ENCODE results near the gene KLRB1. TPM values are rescaled to one million over a fixed set of nuclear protein-coding genes. Genes with fewer than 3 reads are reported as not detected.
"Not testable (repeated sequence)": the region's sequence is repeated elsewhere in the genome, so short reads cannot be mapped to it uniquely, and the experiment has no call there.

Gene KLRB1
- total RNA-seq, 1 donor from 2014 or later: not detected

DNA sequence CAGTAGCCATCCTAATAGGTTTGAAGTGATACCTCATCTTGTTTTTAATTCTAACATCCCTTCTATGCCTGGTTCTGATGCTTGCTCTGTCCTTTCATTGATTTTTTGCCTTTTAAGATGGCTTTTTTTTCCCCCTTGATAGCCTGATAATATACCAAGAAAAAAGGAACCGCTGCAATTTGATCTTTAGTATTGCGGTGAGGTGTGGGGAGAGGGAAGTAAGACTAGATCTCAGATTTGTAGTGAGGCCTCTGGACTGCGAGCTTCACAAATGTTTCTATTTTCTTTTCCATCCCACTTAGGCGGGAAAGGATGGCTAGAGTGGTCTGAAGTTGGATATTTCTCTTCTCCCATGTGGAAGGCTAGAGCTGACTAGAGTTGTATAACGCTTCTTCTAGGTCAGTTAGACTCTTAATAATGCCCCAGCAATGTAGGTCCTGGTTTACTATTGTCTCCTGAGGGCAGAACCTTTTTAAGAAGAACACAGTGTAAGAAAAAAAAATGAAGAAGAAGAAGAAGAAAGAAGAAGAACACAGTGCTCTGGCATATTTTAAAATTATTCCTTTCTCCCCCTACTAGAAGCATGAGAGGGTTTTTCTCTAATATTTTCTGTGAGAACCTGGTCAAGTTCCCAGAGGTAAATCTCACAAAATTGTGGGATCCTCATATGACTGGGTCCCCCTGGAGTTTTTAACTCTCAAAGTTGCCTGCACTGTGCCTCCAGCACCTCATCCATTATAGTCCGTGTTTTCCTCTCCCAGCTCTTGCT, 11.9 kb upstream of the KLRB1 start:
- TF ChIP-seq, protein P1, sequence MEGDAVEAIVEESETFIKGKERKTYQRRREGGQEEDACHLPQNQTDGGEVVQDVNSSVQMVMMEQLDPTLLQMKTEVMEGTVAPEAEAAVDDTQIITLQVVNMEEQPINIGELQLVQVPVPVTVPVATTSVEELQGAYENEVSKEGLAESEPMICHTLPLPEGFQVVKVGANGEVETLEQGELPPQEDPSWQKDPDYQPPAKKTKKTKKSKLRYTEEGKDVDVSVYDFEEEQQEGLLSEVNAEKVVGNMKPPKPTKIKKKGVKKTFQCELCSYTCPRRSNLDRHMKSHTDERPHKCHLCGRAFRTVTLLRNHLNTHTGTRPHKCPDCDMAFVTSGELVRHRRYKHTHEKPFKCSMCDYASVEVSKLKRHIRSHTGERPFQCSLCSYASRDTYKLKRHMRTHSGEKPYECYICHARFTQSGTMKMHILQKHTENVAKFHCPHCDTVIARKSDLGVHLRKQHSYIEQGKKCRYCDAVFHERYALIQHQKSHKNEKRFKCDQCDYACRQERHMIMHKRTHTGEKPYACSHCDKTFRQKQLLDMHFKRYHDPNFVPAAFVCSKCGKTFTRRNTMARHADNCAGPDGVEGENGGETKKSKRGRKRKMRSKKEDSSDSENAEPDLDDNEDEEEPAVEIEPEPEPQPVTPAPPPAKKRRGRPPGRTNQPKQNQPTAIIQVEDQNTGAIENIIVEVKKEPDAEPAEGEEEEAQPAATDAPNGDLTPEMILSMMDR (conservative IDR thresholded peaks at IDR 0.05; ENCODE audit: low read depth, low read length): peak; percentile 22
- no peak overlapping the region for H3K4me3 ChIP-seq (ENCODE audit: low read depth, low read length)
- no peak for DNase-seq (ENCODE audit: low read depth)

DNA sequence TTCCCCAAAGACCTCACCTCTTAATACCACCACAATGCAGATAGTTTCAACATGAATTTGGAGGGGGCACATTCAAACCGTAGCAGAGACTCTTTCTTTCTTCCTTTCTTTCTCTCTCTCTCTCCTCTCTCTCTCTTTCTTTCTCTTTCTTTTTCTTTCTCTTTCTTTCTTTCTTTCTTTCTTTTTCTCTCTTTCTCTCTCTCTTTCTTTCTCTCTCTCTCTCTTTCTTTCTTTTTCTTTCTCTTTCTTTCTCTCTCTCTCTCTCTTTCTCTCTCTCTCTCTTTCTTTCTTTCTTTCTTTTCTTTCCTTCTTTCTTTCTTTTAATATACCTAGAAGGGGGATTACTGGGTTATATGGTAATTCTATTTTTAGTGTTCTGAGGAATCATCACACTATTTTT, 11.2 kb upstream of the KLRB1 start:
- H3K4me3 ChIP-seq (ENCODE audit: low read depth, low read length); DNase-seq (ENCODE audit: low read depth): not testable (repeated sequence)

DNA sequence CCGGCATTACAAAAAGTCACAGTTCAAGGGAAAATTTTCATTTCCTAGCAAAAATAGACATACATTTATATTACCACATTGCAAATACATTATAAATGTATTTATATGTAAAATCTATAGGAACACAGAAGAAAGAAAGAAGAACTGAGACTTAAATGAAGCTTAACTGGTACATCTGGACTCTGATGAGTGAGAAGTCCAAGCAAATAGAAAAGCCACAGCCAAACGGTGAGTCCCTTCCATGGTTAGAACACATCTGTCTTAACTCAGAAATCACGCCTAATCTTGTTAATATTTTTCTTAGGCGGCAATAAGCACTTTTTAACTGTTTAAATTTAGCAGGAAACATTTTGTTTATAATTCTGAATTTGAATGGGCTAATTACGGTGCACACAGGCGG, 9.4 kb upstream of the KLRB1 start:
- no peak for DNase-seq (ENCODE audit: low read depth)
- no peak overlapping the region for H3K4me3 ChIP-seq (ENCODE audit: low read depth, low read length)

DNA sequence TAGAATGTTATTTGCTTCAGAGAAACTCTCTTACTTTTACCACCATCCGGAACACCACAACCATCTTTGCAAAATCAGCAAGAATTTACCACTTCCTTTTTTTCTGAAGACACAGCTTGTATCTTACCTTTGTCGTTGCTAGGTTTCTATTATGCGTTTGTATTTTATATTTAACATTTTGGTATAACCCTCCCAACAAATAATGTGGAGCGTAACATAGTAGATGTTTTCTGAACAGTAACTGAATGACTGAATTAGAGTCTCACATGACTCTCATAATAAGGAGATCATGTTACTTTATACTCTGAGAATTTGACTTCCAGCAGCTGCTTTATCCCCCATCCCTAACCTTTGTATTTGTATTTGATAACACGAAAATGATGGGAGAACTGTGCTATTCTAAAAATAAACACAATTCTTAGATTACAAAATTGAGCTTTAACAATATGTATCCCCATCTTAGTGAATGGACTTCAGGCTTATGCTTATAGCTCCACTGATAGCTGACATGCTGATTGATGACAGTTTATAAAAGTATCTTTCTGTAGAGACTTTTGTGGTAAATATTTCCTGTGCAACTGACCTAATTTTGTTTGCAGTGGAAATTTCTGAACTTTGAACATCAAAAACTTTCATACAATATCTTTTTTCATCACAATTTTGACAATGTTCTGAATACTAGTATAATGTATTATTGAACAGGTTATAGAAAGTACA, 7.9 kb upstream of the KLRB1 start:
- no peak for DNase-seq (ENCODE audit: low read depth)
- TF ChIP-seq, protein P1 (conservative IDR thresholded peaks at IDR 0.05; ENCODE audit: low read depth, low read length): no peak
- H3K4me3 ChIP-seq (ENCODE audit: low read depth, low read length): no peak overlapping the region

More for the DNA sequence above, 9.4 kb upstream of the KLRB1 start:
- TF ChIP-seq, protein P1 (conservative IDR thresholded peaks at IDR 0.05; ENCODE audit: low read depth, low read length): no peak

DNA sequence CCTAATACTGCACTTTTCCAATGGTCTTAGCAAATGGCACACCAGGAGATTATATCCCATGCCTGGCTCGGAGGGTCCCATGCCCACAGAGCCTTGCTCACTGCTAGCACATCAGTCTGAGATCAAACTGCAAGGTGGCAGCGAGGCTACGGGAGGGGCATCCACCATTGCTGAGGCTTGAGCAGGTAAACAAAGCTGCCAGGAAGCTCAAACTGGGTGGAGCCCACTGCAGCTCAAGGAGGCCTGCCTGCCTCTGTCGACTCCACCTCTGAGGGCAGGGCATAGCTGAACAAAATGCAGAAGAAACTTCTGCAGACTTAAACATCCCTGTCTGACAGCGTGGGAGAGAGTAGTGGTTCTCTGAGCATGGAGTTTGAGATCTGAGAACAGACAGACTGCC, 2.9 kb upstream of the KLRB1 start:
- not testable (repeated sequence) for H3K4me3 ChIP-seq (ENCODE audit: low read depth, low read length); DNase-seq (ENCODE audit: low read depth)

DNA sequence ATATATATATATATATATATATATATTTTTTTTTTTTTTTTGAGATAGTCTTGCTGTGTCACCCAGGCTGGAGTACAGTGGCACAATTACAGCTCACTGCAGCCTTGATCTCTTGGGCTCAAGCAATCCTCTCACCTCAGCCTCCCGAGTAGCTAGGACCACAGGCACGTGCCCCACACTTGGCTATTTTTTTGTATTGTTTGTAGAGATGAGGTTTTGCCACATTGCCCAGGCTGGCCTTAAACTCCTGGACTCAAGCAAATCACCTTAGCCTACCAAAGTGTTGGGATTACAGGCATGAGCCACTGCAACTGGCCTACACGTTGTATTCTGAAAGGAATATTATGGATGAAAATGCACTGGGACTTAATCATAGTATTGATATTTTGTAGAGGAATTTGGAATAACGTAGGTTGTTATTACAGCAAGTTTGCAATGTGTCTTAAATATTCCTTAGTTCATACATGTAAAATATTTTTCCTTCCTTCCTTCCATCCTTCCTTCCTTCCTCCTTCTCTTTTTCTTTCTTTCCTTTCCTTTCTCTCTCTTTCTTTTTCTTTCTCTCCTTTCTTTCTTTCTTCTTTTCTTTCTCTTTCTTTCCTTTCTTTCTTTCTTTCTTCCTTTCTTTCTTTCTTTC, 862 bp downstream of the KLRB1 start:
- no peak for DNase-seq (ENCODE audit: low read depth)
- no peak overlapping the region for H3K4me3 ChIP-seq (ENCODE audit: low read depth, low read length)
- TF ChIP-seq, protein P1 (conservative IDR thresholded peaks at IDR 0.05; ENCODE audit: low read depth, low read length): no peak

DNA sequence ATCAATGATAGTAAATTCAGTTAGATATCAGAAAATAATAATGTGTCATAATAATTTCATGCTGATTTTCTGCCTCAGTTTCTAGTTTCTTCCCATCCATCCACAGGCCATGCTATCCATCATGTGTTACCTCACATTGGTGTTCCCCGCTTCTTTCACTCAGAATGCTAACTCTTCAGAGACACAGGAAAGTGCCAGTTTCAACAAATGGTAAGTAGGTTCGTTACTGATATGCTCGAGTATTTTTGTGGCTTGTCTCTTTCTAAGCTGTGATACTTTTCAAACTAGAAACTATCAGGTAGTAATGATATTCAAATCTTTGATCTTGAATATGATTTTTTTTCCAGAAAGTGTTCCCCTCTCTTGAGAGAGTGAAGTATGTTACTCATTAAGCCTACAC, 1.5 kb downstream of the KLRB1 start:
- no peak for DNase-seq (ENCODE audit: low read depth)
- TF ChIP-seq, protein P1 (conservative IDR thresholded peaks at IDR 0.05; ENCODE audit: low read depth, low read length): no peak
- no peak overlapping the region for H3K4me3 ChIP-seq (ENCODE audit: low read depth, low read length)
